IMR-90 (cell line): ENCODE data around the gene PAX2. TPM values are rescaled to one million over a fixed set of nuclear protein-coding genes. Genes with fewer than 3 reads are reported as not detected.

Experiments
- ATAC-seq: fragments of 200-7000 bp; cut with Tn5 transposase; 2 replicates; pipeline ENCODE4 v1.9.1; 2020; ENCODE audit warnings: low read depth, mild to moderate bottlenecking, moderate library complexity
- BruUV-seq: library from RNA; stranded (reverse); fragments of 400-500 nt; replicated peaks from 2 replicates; lab custom pipeline; 2021; lab: Mats Ljungman, UMichigan
- CTCF ChIA-PET: fragments of 300-600 bp; formaldehyde crosslinking; extraction: SDS; loops from one replicate; lab custom pipeline; 2021; ENCODE audit warnings: antibody characterized with exemption; lab: Yijun Ruan, JAX
- POLR2A ChIA-PET: fragments of 300-600 bp; sonication (Branson Sonifier 250); formaldehyde crosslinking; loops from one replicate; lab custom pipeline; 2022; ENCODE audit warnings: antibody characterized with exemption; ENCODE audit not compliant: unreplicated experiment; lab: Charles Lee
- DNase-seq: peaks from one replicate; pipeline ENCODE4 v3.0.0; 2013
- H2AFZ ChIP-seq: replicated peaks from 2 replicates; pipeline ENCODE3; 2013; ENCODE audit warnings: low read length, mild to moderate bottlenecking; ENCODE audit not compliant: poor library complexity
- H2AK5ac ChIP-seq: 2 replicates; pipeline ENCODE4 v1.6.1; 2013; ENCODE audit warnings: low read depth, low read length, inconsistent platforms
- H2AK9ac ChIP-seq: replicated peaks from 2 replicates; pipeline ENCODE3; 2013; ENCODE audit warnings: mild to moderate bottlenecking, low read depth, low read length, moderate library complexity; ENCODE audit not compliant: poor library complexity
- H2BK120ac ChIP-seq: 2 replicates; pipeline ENCODE4 v1.6.1; 2013; ENCODE audit warnings: low read depth, low read length, inconsistent platforms
- H2BK15ac ChIP-seq: 3 replicates; pipeline ENCODE4 v1.6.1; 2013; ENCODE audit warnings: low read depth, low read length, inconsistent platforms
- H2BK20ac ChIP-seq: 2 replicates; pipeline ENCODE4 v1.6.1; 2013; ENCODE audit warnings: low read depth, mild to moderate bottlenecking, inconsistent platforms, low read length, moderate library complexity
- H2BK5ac ChIP-seq: 2 replicates; pipeline ENCODE4 v1.6.1; 2013; ENCODE audit warnings: mild to moderate bottlenecking, low read depth, low read length, inconsistent platforms; ENCODE audit not compliant: poor library complexity, severe bottlenecking
- H3K14ac ChIP-seq: replicated peaks from 2 replicates; pipeline ENCODE4 v1.6.1; 2013; ENCODE audit warnings: low read depth, low read length, inconsistent platforms
- H3K18ac ChIP-seq: 2 replicates; pipeline ENCODE4 v1.6.1; 2013; ENCODE audit warnings: low read depth, low read length, control low read depth
- H3K23ac ChIP-seq: 2 replicates; pipeline ENCODE4 v1.6.1; 2013; ENCODE audit warnings: low read depth, low read length, inconsistent platforms
- H3K27ac ChIP-seq: 2 replicates; pipeline ENCODE4 v1.5.1; 2013; ENCODE audit warnings: mild to moderate bottlenecking, control low read depth, low read length; ENCODE audit not compliant: insufficient read depth
- H3K27me3 ChIP-seq: 2 replicates; pipeline ENCODE4 v1.6.1; 2013; ENCODE audit warnings: low read length; ENCODE audit not compliant: control insufficient read depth, insufficient read depth
- H3K36me3 ChIP-seq: 2 replicates; pipeline ENCODE4 v1.6.1; 2013; ENCODE audit warnings: low read length, mixed read lengths; ENCODE audit not compliant: control insufficient read depth, insufficient read depth
- H3K4ac ChIP-seq: 2 replicates; pipeline ENCODE4 v1.6.1; 2013; ENCODE audit warnings: low read depth, low read length, inconsistent platforms
- H3K4me1 ChIP-seq: 2 replicates; pipeline ENCODE4 v1.6.1; 2013; ENCODE audit warnings: low read length, mixed read lengths; ENCODE audit not compliant: control insufficient read depth, insufficient read depth
- H3K4me2 ChIP-seq: 2 replicates; pipeline ENCODE4 v1.6.1; 2013; ENCODE audit warnings: low read depth, mild to moderate bottlenecking, control low read depth, low read length, moderate library complexity
- H3K4me3 ChIP-seq: 2 replicates; pipeline ENCODE4 v1.5.1; 2013; ENCODE audit warnings: low read depth, mild to moderate bottlenecking, control low read depth, low read length, moderate library complexity; ENCODE audit not compliant: insufficient read depth
- H3K56ac ChIP-seq: 2 replicates; pipeline ENCODE4 v1.6.1; 2013; ENCODE audit warnings: low read length, inconsistent platforms; ENCODE audit not compliant: insufficient read depth; ENCODE audit errors: extremely low read depth
- H3K79me1 ChIP-seq, 2 experiments: 2 replicates each; pipeline ENCODE4 v1.6.1; 2013; ENCODE audit warnings: low read length in 2 of 2, inconsistent platforms in 1 of 2, low read depth in 1 of 2
- H3K9ac ChIP-seq: 2 replicates; pipeline ENCODE4 v1.6.1; 2013; ENCODE audit warnings: low read depth, low read length, control low read depth
- H3K9me1 ChIP-seq: 2 replicates; pipeline ENCODE4 v1.6.1; 2013; ENCODE audit warnings: low read length, inconsistent platforms; ENCODE audit not compliant: insufficient read depth
- H3K9me3 ChIP-seq: 2 replicates; pipeline ENCODE4 v1.6.1; 2013; ENCODE audit warnings: low read length; ENCODE audit not compliant: control insufficient read depth, insufficient read depth
- H4K20me1 ChIP-seq: 2 replicates; pipeline ENCODE4 v1.6.1; 2013; ENCODE audit warnings: low read length, inconsistent platforms; ENCODE audit not compliant: insufficient read depth
- H4K5ac ChIP-seq: 2 replicates; pipeline ENCODE4 v1.6.1; 2013; ENCODE audit warnings: mild to moderate bottlenecking, low read depth, low read length, control low read depth
- H4K8ac ChIP-seq, 2 experiments: 2 replicates each; pipeline ENCODE4 v1.6.1; 2013; ENCODE audit warnings: low read depth in 2 of 2, low read length in 2 of 2, control low read depth in 1 of 2, inconsistent platforms in 1 of 2
- H4K91ac ChIP-seq: 2 replicates; pipeline ENCODE4 v1.6.1; 2013; ENCODE audit warnings: low read depth, low read length, inconsistent platforms; ENCODE audit not compliant: insufficient read depth
- CEBPB ChIP-seq: IDR thresholded peaks from 2 replicates; pipeline ENCODE4 v1.6.1; 2012; ENCODE audit warnings: low read depth, low read length, improper control_type of control experiment
- CHD1 ChIP-seq: IDR thresholded peaks from 2 replicates; pipeline ENCODE4 v1.6.1; 2012; ENCODE audit warnings: low read depth, low read length, improper control_type of control experiment
- CTCF ChIP-seq: conservative IDR thresholded peaks from 2 replicates; pipeline ENCODE4 v1.5.1; 2012; ENCODE audit warnings: mild to moderate bottlenecking, low read depth, low read length, improper control_type of control experiment
- ELK1 ChIP-seq: fragments of 150-350 bp; IDR thresholded peaks from 2 replicates; pipeline ENCODE4 v1.6.1; 2016; ENCODE audit warnings: low read depth, mild to moderate bottlenecking, low read length, moderate library complexity, borderline replicate concordance
- FOS ChIP-seq: fragments of 150-350 bp; IDR thresholded peaks from 2 replicates; pipeline ENCODE4 v1.6.1; 2016; ENCODE audit warnings: low read depth, low read length
- MAFK ChIP-seq: IDR thresholded peaks from 2 replicates; pipeline ENCODE4 v1.6.1; 2012; ENCODE audit warnings: low read depth, low read length, improper control_type of control experiment
- MAZ ChIP-seq: IDR thresholded peaks from 2 replicates; pipeline ENCODE4 v1.6.1; 2012; ENCODE audit warnings: low read depth, mild to moderate bottlenecking, low read length, improper control_type of control experiment, moderate library complexity, borderline replicate concordance
- MXI1 ChIP-seq: IDR thresholded peaks from 2 replicates; pipeline ENCODE4 v1.6.1; 2012; ENCODE audit warnings: low read depth, mild to moderate bottlenecking, low read length, moderate library complexity, borderline replicate concordance
- NFE2L2 ChIP-seq: fragments of 150-350 bp; IDR thresholded peaks from 2 replicates; pipeline ENCODE4 v1.6.1; 2016; ENCODE audit warnings: low read depth, mild to moderate bottlenecking, low read length
- POLR2A ChIP-seq: IDR thresholded peaks from 2 replicates; pipeline ENCODE4 v1.6.1; 2012; ENCODE audit warnings: mild to moderate bottlenecking, low read depth, low read length
- RFX5 ChIP-seq: IDR thresholded peaks from 2 replicates; pipeline ENCODE4 v1.8.0; 2012; ENCODE audit warnings: low read depth, mild to moderate bottlenecking, low read length, moderate library complexity
- WGBS, 2 experiments: methylation state at CpG; one replicate each; pipeline versions ENCODE4 v1.1.5 to v1.1.7; 2013; ENCODE audit warnings: missing lambda C conversion rate in 2 of 2; ENCODE audit not compliant: insufficient read length in 1 of 2; ENCODE audit errors: extremely low coverage in 2 of 2; 5-methylcytosine and 5-hydroxymethylcytosine counted together
- dilution Hi-C: fragments of 300-500 bp; cut with HindIII; formaldehyde crosslinking; loops from one replicate; pipeline ENCODE4 v1.14.3; 2018; ENCODE audit warnings: low sequenced_read_pairs; ENCODE audit not compliant: unreplicated experiment
- in situ Hi-C: fragments of 300-500 bp; cut with MboI; formaldehyde crosslinking; loops from 3 replicates; pipeline ENCODE4 v1.14.3; 2019; ENCODE audit warnings: low sequenced_read_pairs, inconsistent platforms, mixed read lengths
- intact Hi-C: fragments of 100-400 bp; cut with micrococcal nuclease; formaldehyde crosslinking; loops from 2 replicates; pipeline ENCODE4 v1.10.0; 2022
- polyA plus RNA-seq, 3 experiments: library from polyadenylated mRNA; depleted of rRNA; stranded (reverse); fragments of >200 nt; gene quantifications; 2 replicates each; pipeline ENCODE4 v1.2.3, GENCODE V29; 2012; ENCODE audit warnings: low replicate concordance in 1 of 3
- total RNA-seq: library from RNA; depleted of rRNA; stranded (reverse); fragments of >200 nt; gene quantifications from 2 replicates; pipeline ENCODE4 v1.2.3, GENCODE V29; 2012

The PAX2 gene
- total and polyA plus RNA-seq, 2 of the 4 experiments (the other 2 are of a cell fraction): not detected

- H3K27me3 ChIP-seq: peaks cover 99% of the 10 kb centered on the region
- no peak overlapping the region for H3K23ac ChIP-seq
- H2BK5ac ChIP-seq: no peak overlapping the region
- no peak overlapping the region for H2AFZ ChIP-seq
- POLR2A ChIA-PET: no interaction called here
- H2BK120ac ChIP-seq: no peak overlapping the region
- H3K79me1 ChIP-seq: no peaks in the 10 kb centered on the region
- H2AK9ac ChIP-seq: no peak overlapping the region
- in situ Hi-C loops: no loop called here
- DNase-seq (no peak), ATAC-seq (no peak)
- H3K4me1 ChIP-seq: no peaks in the 10 kb centered on the region
- no TSS peak for BruUV-seq
- no peak overlapping the region for H3K14ac ChIP-seq
- no peak overlapping the region for H3K9ac ChIP-seq
- 0% methylated on average over 6 of the region's 56 CpGs; no CpG with 5 or more reads in 1 of the 2 experiments for WGBS, 2 experiments
- no peak overlapping the region for H2BK20ac ChIP-seq
- no peak overlapping the region for H3K18ac ChIP-seq
- no peak overlapping the region for H2AK5ac ChIP-seq
- H3K9me3 ChIP-seq: peaks cover 4% of the 10 kb centered on the region; the same call in 1 of the 2 replicates
- CTCF ChIA-PET: no interaction called here
- no peak overlapping the region for H3K4me3 ChIP-seq
- no peaks in the 10 kb centered on the region for H3K9me1 ChIP-seq
- peaks cover 5% of the 10 kb centered on the region; the same call in 1 of the 2 replicates for H4K20me1 ChIP-seq
- no peak overlapping the region for H3K4ac ChIP-seq
- no peak for TF ChIP-seq NFE2L2
- TF ChIP-seq CTCF: no peak
- TF ChIP-seq POLR2A: no peak
- no peak for TF ChIP-seq RFX5
- no peak for TF ChIP-seq CHD1
- TF ChIP-seq MAFK: no peak
- no peak for TF ChIP-seq MXI1
- TF ChIP-seq FOS: no peak
- TF ChIP-seq MAZ: no peak
- no peak for TF ChIP-seq ELK1
- TF ChIP-seq CEBPB: no peak
- H4K5ac ChIP-seq: no peak overlapping the region
- H2BK15ac ChIP-seq: no peak overlapping the region
- H3K27ac ChIP-seq: no peak overlapping the region
- intact Hi-C loops: loop anchor here (5.0 to 10.0 kb wide), 2 partner anchors 135 to 177 kb away; no protein-coding TSS in a partner anchor
- no peaks in the 10 kb centered on the region for H3K36me3 ChIP-seq
- no peak overlapping the region for H4K8ac ChIP-seq
- H3K56ac ChIP-seq: no peak overlapping the region
- no peak overlapping the region for H4K91ac ChIP-seq
- H3K4me2 ChIP-seq: no peak overlapping the region
- dilution Hi-C loops: no loop called here
Observed at GRCh38 chr10:100739517-100740368, 5.6 kb upstream of the PAX2 start.
